ENCODE measurements around the gene BLM. TPM values are rescaled to one million over a fixed set of nuclear protein-coding genes. Genes with fewer than 3 reads are reported as not detected.

BLM gene
- total RNA-seq, 1 experiment from 2014 or later: 24.6 TPM

DNA sequence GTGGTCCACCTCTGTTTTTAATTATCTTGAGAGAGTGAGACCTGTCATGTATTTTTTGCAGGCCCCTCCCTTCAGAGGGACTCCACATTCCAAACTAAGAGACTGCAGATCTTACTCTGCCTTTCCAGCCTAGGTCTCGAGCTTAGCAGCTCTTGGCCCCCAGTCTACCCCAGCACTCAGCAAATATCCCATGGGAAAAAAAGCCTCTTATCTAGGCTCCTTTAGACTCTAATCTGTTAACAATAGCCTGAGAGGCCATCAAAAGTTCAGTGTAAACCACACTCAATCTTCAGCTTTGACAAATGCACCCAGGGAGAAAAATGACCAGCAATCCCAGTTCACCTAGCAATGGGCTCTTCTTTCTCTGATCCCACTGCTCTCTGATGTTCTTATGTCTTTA is 8.6 kb upstream of the BLM start (continued):
- TF ChIP-seq, protein P1, sequence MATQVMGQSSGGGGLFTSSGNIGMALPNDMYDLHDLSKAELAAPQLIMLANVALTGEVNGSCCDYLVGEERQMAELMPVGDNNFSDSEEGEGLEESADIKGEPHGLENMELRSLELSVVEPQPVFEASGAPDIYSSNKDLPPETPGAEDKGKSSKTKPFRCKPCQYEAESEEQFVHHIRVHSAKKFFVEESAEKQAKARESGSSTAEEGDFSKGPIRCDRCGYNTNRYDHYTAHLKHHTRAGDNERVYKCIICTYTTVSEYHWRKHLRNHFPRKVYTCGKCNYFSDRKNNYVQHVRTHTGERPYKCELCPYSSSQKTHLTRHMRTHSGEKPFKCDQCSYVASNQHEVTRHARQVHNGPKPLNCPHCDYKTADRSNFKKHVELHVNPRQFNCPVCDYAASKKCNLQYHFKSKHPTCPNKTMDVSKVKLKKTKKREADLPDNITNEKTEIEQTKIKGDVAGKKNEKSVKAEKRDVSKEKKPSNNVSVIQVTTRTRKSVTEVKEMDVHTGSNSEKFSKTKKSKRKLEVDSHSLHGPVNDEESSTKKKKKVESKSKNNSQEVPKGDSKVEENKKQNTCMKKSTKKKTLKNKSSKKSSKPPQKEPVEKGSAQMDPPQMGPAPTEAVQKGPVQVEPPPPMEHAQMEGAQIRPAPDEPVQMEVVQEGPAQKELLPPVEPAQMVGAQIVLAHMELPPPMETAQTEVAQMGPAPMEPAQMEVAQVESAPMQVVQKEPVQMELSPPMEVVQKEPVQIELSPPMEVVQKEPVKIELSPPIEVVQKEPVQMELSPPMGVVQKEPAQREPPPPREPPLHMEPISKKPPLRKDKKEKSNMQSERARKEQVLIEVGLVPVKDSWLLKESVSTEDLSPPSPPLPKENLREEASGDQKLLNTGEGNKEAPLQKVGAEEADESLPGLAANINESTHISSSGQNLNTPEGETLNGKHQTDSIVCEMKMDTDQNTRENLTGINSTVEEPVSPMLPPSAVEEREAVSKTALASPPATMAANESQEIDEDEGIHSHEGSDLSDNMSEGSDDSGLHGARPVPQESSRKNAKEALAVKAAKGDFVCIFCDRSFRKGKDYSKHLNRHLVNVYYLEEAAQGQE (IDR thresholded peaks at IDR 0.05; ENCODE audit: low read depth): no peak
- TF ChIP-seq SIN3A (IDR thresholded peaks at IDR 0.05; ENCODE audit: low read depth) (no peak), JUND (IDR thresholded peaks at IDR 0.05) (no peak), TCF7L2 (IDR thresholded peaks at IDR 0.05; ENCODE audit: borderline replicate concordance, extremely low read depth, insufficient read depth, insufficient read length) (no peak)

DNA sequence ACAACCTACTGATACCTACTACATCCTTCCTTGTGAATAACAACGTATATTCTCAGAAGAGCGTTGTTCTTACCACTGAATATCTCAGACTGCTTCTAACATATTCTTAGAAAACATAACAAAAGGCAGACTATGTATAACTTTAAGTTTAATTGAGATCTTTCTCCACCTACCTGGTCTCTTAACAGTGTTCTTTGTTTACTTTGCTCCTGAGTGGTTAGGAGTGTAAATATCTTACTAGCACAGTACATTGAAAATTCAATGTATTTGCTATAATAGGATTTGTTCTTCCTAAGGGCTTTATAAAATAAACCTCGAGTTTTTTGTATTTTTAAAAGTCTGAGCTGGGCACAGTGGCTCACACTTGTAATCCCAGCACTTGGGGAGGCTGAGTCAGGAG is 7.9 kb upstream of the BLM start:
- Histone ChIP-seq H3K9ac (ENCODE audit: low read length) (no peak overlapping the region), H3K4me3 (replicated peaks in 1 of 2; ENCODE audit: low read depth in 1 of 2, low read length in 2 of 2) (no peak overlapping the region), H3K27ac (ENCODE audit: low read depth, low read length) (no peak overlapping the region), H3K27me3 (ENCODE audit: insufficient read depth, low read length) (no peaks in the 10 kb centered on the region), H3K36me3 (ENCODE audit: control insufficient read depth in 1 of 2, insufficient read depth in 2 of 2, low read length in 2 of 2) (no peaks in the 10 kb centered on the region), H4K20me1 (ENCODE audit: insufficient read depth) (no peaks in the 10 kb centered on the region), H3K4me2 (ENCODE audit: low read length) (no peak overlapping the region), H3K79me2 (ENCODE audit: insufficient read depth, low read length) (no peaks in the 10 kb centered on the region), H3K9me3 (ENCODE audit: control insufficient read depth in 1 of 2, insufficient read depth in 1 of 2, low read depth in 1 of 2, low read length in 2 of 2) (no peaks in the 10 kb centered on the region), H3K4me1 (ENCODE audit: control insufficient read depth in 1 of 2, insufficient read depth in 2 of 2, low read length in 2 of 2) (peaks cover 11 to 20% of the 10 kb centered on the region in 2 experiments; a peak in 3 of 4 replicates), H3K9me2 (ENCODE audit: insufficient read depth) (no peaks in the 10 kb centered on the region), H2AFZ (ENCODE audit: low read depth, low read length, poor library complexity, severe bottlenecking) (no peak overlapping the region)
- no peak for DNase-seq (ENCODE audit: low read depth, low spot score)
- TF ChIP-seq YY1 (IDR thresholded peaks at IDR 0.05; ENCODE audit: extremely low read depth, insufficient replicate concordance, low read depth, low read length) (no peak), EZH2 (IDR thresholded peaks at IDR 0.05) (no peak), ZNF274 (IDR thresholded peaks at IDR 0.05; ENCODE audit: low read depth, low read length) (no peak), JUND (IDR thresholded peaks at IDR 0.05) (no peak), CTCF (IDR thresholded peaks at IDR 0.05 in 2 of 3, conservative IDR thresholded peaks at IDR 0.05 in 1 of 3; ENCODE audit: borderline replicate concordance in 1 of 3, insufficient read depth in 1 of 3, low read depth in 2 of 3, low read length in 2 of 3) (no peak), EGR1 (IDR thresholded peaks at IDR 0.05; ENCODE audit: low read depth) (no peak), SIN3A (IDR thresholded peaks at IDR 0.05; ENCODE audit: low read depth) (no peak), RAD21 (IDR thresholded peaks at IDR 0.05; ENCODE audit: low read depth) (no peak), EZH2phosphoT487 (IDR thresholded peaks at IDR 0.05; ENCODE audit: borderline replicate concordance) (no peak), FOSL1 (IDR thresholded peaks at IDR 0.05; ENCODE audit: low read depth) (no peak), SRF (IDR thresholded peaks at IDR 0.05; ENCODE audit: low read depth) (no peak), MAX (IDR thresholded peaks at IDR 0.05) (no peak), CBX3 (IDR thresholded peaks at IDR 0.05; ENCODE audit: low read depth) (no peak), CEBPB (IDR thresholded peaks at IDR 0.05; ENCODE audit: low read depth) (no peak), ZFX (IDR thresholded peaks at IDR 0.05) (no peak)
- TF ChIP-seq, protein P2, sequence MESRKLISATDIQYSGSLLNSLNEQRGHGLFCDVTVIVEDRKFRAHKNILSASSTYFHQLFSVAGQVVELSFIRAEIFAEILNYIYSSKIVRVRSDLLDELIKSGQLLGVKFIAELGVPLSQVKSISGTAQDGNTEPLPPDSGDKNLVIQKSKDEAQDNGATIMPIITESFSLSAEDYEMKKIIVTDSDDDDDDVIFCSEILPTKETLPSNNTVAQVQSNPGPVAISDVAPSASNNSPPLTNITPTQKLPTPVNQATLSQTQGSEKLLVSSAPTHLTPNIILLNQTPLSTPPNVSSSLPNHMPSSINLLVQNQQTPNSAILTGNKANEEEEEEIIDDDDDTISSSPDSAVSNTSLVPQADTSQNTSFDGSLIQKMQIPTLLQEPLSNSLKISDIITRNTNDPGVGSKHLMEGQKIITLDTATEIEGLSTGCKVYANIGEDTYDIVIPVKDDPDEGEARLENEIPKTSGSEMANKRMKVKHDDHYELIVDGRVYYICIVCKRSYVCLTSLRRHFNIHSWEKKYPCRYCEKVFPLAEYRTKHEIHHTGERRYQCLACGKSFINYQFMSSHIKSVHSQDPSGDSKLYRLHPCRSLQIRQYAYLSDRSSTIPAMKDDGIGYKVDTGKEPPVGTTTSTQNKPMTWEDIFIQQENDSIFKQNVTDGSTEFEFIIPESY (IDR thresholded peaks at IDR 0.05; ENCODE audit: extremely low read depth, insufficient replicate concordance, low read length): no peak
- ChIA-PET CTCF (no interaction called here), RAD21 (ENCODE audit: low non-redundant PET in 1 of 2, low total read pairs in 2 of 2, uncharacterized antibody in 2 of 2, unreplicated experiment in 2 of 2) (no interaction called here), POLR2A (no interaction called here)
- ATAC-seq: no peak
- intact Hi-C loops (cut with micrococcal nuclease): no loop called here
- BruUV-seq (replicated peaks): no TSS peak

Data from HCT116 (cell line).